SIG-M5 treated with dmso at 0.1 percent for 504 hours (cell line): ENCODE data around the gene SLC19A2.
A peak's percentile ranks its signal among the peaks of the same experiment; 100 is the strongest.
"Not testable (repeated sequence)": the region's sequence is repeated elsewhere in the genome, so short reads cannot be mapped to it uniquely, and the experiment has no call there.

Source experiments
- DNase-seq: peaks from one replicate; lab custom pipeline; 2025; ENCODE audit not compliant: unreplicated experiment; lab: John Stamatoyannopoulos, UW

SLC19A2 gene

GRCh38 chr1:169510060-169510459 lies 24.3 kb upstream of the SLC19A2 start:
- DNase-seq: no peak

DNA sequence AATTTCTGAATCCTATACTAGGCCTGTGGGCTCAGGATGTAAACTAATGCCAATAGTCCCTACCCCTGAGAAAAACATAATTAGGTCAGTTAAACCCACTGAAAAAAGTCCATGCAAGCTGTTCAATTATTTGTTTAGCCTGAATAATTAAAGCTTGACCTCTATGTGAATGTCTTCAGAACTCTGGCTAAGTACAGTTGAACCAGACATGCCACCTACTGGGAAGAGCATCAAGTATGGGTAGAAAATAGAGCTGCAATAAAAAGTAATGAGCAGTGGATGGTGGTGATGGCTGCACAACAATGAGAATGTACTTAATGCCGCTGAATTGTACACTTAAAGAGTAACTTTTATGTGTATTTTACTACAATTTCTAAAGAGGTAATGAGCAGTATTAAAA lies 23.6 kb upstream of the SLC19A2 start:
- DNase-seq: peak; percentile 34

DNA sequence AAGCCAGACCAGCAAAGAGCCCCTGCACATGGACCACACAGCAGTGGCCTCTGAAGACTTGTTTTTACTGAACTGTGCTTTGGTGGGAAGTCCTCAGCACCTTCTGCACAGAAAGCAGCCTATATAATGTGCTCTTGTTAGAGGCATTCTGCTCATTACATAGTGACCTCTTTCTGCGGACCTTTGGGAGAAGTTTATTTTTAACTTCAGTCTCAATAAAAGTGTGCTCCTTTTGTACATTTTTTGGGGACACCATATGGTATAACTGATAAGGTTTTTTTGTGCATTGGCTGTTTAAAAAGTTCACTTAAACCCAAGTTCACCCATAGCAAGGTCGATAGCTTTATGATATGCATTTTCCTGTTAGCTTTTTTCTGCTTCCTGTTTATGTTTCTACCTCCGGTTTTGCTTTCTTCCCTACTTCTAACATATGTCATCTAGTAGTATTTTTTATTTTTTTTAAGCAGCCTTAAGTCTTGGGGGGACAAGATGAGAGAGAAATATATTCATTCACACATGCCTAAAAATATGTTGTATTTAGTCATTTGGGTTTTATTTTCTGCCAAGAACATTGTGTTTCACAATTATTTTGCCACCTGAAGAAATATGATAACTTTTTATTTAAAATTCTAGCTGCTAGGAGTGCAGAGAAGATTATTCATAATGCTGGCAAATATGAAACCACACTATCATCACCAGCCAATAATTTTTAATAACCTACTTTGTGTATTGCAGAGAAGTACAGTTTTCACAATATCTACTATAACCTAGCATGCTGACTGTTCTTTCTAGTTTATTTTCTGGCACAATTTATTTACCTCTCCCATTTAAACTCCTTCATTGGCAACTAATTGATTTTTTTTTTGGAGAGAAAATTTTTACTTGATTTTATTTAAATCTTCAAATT lies 22.9 kb upstream of the SLC19A2 start:
- DNase-seq: no peak

GRCh38 chr1:169507413-169507812 lies 21.7 kb upstream of the SLC19A2 start:
- no peak for DNase-seq

GRCh38 chr1:169503601-169504000 lies 17.9 kb upstream of the SLC19A2 start:
- not testable (repeated sequence) for DNase-seq

- no peak for DNase-seq
These were observed 14.1 kb upstream of the SLC19A2 start for GRCh38 chr1:169499807-169500206.

- no peak for DNase-seq
These were observed 11.6 kb upstream of the SLC19A2 start for GRCh38 chr1:169497317-169497716.

GRCh38 chr1:169495916-169496315 lies 10.2 kb upstream of the SLC19A2 start:
- DNase-seq: no peak

DNA sequence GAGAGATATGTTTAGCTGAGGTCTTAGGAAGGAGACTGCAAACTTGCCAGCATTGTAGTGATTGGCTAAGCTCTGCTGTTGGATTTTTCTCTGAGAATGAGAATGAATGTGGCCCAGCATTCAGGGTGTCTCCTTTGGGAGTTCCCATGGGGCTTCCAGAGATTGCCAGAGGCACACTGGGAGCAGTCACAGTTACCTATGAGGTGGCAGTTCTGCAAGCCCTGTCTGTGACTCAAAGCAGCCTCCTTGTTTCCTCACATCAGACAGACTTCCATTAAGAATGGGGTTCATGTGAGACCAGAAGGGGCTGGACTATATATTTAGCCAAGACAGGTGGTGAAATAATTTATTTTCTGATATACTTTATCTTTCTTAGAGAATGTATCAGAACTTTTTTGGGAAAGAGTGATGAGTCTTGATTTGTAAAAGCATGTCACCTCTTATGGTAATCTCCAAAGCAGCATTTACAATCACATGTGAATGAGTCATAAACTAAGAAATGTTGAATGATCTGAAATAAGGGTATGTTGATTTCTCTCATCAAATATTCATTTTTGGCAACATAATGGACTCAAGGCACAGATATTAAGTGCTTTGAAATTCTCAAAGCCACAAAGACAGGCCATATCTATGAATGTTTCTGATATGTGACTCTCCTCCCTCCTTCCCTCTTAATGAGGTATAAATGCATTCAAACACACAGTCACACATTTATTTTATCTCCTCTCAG lies 9.5 kb upstream of the SLC19A2 start:
- DNase-seq: no peak

GRCh38 chr1:169494343-169494742 lies 8.6 kb upstream of the SLC19A2 start:
- DNase-seq: no peak

DNA sequence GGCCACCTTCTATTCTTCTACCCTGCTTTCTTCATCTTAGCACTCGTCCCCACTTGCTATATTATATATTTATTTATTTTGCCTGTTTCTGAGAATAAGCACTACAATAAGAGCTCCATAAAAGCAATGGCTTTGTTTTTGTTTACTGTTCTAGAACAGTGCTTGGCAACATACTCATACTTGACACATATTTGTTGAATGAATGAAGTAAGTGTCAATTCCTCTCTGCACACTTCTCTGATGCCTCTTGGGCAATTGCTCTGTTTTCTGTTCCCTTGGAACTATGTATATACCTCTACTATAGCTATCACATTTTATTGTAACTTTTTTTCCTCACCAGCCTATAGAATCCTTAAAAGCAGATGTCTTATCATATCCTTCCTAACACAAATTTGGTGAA lies 7.5 kb upstream of the SLC19A2 start:
- DNase-seq: no peak

- DNase-seq: no peak
These were observed 6.1 kb upstream of the SLC19A2 start for GRCh38 chr1:169491845-169492281.

GRCh38 chr1:169488157-169488556 lies 2.4 kb upstream of the SLC19A2 start:
- DNase-seq: no peak

GRCh38 chr1:169487561-169487960 lies 1.8 kb upstream of the SLC19A2 start:
- DNase-seq: no peak

DNA sequence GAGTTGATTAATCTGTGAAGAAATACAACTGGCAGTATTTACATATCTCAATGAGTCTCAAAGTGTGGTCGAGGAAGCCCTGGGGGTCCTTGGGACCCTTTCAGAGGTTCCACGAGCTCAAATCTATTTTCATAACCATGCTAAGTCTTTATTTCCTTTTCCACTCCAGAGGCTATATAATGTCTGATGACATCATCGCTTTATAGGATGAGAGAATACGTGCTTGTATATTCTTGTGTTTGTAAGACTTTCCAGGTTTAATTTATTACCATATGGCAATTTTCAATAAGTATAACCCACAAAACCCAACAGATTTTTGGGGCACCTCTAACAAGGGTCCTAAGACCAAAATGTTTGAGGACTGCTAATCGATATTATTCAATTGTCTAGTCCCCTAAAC lies 1.4 kb upstream of the SLC19A2 start:
- DNase-seq: no peak

DNA sequence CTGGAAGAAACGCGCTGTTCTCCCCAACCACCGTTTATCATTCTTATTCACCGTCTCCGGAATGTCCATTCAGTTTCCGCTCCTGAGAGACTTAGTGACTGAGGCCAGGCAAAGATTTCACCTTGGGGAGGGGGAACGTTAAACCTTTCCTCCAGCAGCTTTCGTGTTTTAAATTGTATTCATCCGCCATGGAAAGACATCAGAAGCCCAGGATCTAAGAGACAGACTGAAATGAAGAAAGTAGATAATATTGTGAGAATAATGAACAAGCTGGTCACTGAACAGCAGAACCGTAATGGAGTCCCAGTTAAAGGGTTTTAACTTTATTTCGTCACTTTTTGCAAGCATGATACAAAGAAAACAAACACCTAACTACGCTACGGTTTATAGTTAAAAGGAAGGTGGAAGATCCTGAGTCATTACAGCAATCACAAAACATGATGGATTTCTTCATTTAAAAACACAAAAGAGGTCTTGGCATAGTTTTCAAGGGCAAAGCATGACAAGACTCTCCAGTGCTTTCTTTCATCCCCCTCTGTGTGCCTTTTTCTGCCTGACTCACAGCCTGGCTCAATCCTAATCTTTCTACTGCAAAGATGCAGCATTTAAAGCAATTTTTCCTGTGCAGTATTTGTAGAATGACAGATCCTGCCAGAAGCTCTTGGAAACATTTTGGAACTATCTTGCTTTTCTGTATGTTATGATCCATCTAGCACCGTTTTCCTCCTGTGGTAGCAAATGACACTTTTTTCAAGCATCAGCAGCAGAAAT lies 722 bp upstream of the SLC19A2 start:
- no peak for DNase-seq

DNA sequence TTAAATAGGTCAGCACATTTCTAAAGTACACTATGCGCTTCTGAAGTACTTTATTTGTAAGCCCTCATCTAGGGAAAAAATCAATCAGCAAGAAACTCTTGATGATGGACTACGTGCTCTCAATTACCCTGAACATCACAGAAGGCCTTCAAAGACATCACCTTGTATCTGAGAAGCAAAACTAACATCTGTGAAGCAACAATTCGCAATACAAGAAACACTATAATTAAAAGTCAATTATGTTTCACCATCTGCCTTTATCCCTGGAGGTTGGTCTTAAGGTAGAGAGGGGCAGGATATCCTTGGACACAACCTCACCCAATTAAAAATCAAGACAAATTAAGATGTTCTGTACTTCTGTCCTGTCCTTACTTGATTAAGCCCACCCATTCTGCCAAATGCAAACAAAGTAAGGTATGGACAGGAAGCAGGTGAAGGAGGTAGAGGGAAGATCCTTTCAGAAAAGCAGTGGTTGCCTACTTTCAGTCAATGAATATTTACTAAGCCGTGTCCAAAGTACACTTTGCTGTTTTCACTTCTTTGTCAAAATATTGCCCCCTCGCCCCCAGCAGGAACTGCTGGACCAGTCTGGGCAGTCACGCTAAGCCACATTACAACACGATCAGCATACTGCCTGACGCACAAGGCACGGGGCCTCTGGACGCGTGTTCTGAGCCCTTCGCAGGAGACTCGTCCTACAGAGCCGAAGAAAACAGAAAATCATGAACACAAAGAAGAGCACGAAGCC lies 887 bp downstream of the SLC19A2 start:
- DNase-seq: peak; percentile 46

DNA sequence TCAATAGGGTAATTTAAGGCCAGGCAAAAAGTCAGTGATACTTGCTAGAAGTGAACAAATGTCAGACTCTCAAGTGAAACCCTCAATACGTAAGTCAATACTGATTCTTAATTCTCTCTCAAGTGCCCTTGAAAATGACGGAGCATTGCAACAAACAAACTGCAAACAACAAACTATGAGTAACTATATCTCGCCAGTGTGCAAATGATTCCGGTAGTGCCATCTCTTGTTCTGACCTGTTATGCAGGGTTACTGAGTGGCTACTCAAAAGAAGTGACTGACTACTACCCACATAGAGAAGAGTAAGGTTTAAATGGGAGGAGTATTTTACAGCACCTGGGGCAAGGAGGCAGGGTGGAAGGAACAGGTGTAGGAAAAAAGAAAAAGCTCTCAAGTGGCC lies 1.6 kb downstream of the SLC19A2 start:
- no peak for DNase-seq

DNA sequence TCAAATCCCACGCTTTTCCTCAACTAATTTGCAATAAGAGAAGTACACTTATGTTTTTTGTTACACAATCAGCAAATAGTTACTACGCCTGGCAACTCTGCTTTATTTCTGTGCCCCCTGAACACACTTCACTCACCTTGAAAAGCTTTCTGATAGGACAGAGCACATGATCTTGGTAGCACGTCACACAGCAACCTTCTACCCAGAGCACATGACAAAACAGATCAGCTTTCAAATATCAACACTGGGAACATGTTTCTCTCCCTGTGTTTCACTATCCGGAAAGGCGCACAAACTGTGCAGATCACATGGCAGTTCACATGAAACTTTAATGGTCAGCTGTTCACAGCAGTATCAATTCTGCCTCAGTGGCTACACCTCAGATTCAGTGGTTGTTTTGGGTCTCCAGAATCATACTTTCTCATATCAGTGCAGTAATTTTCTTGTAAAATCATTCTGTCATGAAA lies 2.2 kb downstream of the SLC19A2 start:
- no peak for DNase-seq

- no peak for DNase-seq
These were observed 6.2 kb downstream of the SLC19A2 start for GRCh38 chr1:169479363-169480066.
